GM23248 (cell line): ENCODE measurements around the gene DYRK1B.

Experiments used
- EZH2 ChIP-seq: fragments of 200-600 bp; sonication (generic); IDR thresholded peaks from 2 replicates; pipeline ENCODE4 v1.6.1; 2018; ENCODE audit warnings: antibody characterized with exemption, mild to moderate bottlenecking; ENCODE audit not compliant: insufficient read depth, poor library complexity, severe bottlenecking
- EZH2phosphoT487 ChIP-seq: fragments of 200-600 bp; sonication (generic); IDR thresholded peaks from 2 replicates; pipeline ENCODE4 v1.6.1; 2018; ENCODE audit warnings: antibody characterized with exemption, moderate library complexity, mild to moderate bottlenecking, low read depth; ENCODE audit not compliant: insufficient read depth

GRCh38 chr19:39817888-39818561, 15.9 kb downstream of the DYRK1B start:
- TF ChIP-seq EZH2phosphoT487 = no peak
- no peak for TF ChIP-seq EZH2
